NOMO-1 treated with DMSO at 0.1 percent for 48 hours (cell line): Measurements from ENCODE around the gene PRSS33.

ENCODE experiments used
- DNase-seq: peaks from one replicate; lab custom pipeline; 2025; ENCODE audit not compliant: unreplicated experiment; lab: John Stamatoyannopoulos, UW

The PRSS33 gene

GRCh38 chr16:2787406-2787805, at the start of gene PRSS33:
TSS of gene PRSS33 (minus strand) at chr16:2787560. CDS start at chr16:2786547, 1,013 bp downstream.
- no peak for DNase-seq

GRCh38 chr16:2836646-2837508, 49.5 kb upstream of the PRSS33 start:
- no peak for DNase-seq

- peak; percentile 7 for DNase-seq
Measured at GRCh38 chr16:2835638-2836493, 48.5 kb upstream of the PRSS33 start.

- no peak for DNase-seq
Measured at GRCh38 chr16:2834968-2835367, 47.6 kb upstream of the PRSS33 start.

- DNase-seq, result peak; percentile 56
Measured at GRCh38 chr16:2833776-2834175, 46.4 kb upstream of the PRSS33 start.

- DNase-seq, result no peak
Measured at GRCh38 chr16:2831203-2831602, 43.8 kb upstream of the PRSS33 start.

- DNase-seq, result no peak
Measured at GRCh38 chr16:2830355-2830695, 43.0 kb upstream of the PRSS33 start.

- DNase-seq, result no peak
Measured at GRCh38 chr16:2829501-2830354, 42.4 kb upstream of the PRSS33 start, which contains the start of gene ZG16B. TSS of gene ZG16B (plus strand) at chr16:2830303. CDS start at chr16:2830442, 139 bp downstream.

GRCh38 chr16:2828876-2829430, 41.6 kb upstream of the PRSS33 start:
- no peak for DNase-seq

GRCh38 chr16:2828521-2828840, 41.1 kb upstream of the PRSS33 start:
- no peak for DNase-seq

GRCh38 chr16:2827831-2828520, 40.6 kb upstream of the PRSS33 start:
- no peak for DNase-seq

- no peak for DNase-seq
Measured at GRCh38 chr16:2827374-2827791, 40.0 kb upstream of the PRSS33 start.

GRCh38 chr16:2826591-2827373, 39.4 kb upstream of the PRSS33 start:
- DNase-seq, result no peak

- DNase-seq, result no peak
Measured at GRCh38 chr16:2825906-2826305, 38.5 kb upstream of the PRSS33 start.

GRCh38 chr16:2825049-2825742, 37.8 kb upstream of the PRSS33 start:
- DNase-seq, result no peak

- no peak for DNase-seq
Measured at GRCh38 chr16:2824626-2825025, 37.3 kb upstream of the PRSS33 start.

- no peak for DNase-seq
Measured at GRCh38 chr16:2822496-2822895, 35.1 kb upstream of the PRSS33 start.

- DNase-seq, result no peak
Measured at GRCh38 chr16:2822158-2822495, 34.8 kb upstream of the PRSS33 start.
